Uterus (tissue), 2 donors: Measurements from ENCODE around the gene TEX55.
"Not testable (repeated sequence)": the region's sequence is repeated elsewhere in the genome, so short reads cannot be mapped to it uniquely, and the experiment has no call there.

ENCODE experiments used
- POLR2A ChIP-seq, 2 donors: fragments of 450-650 bp; IDR thresholded peaks; one replicate each; pipeline ENCODE4 v1.6.1; 2016; ENCODE audit warnings: antibody characterized with exemption in 2 of 2, mild to moderate bottlenecking in 1 of 2, moderate library complexity in 1 of 2
- TF ChIP-seq, protein P1 (sequence below), 4 experiments: fragments of 200-600 bp in 2 of 4; fragments of 450-650 bp in 2 of 4; sonication (generic) in 2 of 4; IDR thresholded peaks; one replicate each; pipeline ENCODE4 v1.5.1; 2016 to 2019; ENCODE audit warnings: antibody characterized with exemption in 4 of 4, mild to moderate bottlenecking in 2 of 4, moderate library complexity in 1 of 4

DNA sequence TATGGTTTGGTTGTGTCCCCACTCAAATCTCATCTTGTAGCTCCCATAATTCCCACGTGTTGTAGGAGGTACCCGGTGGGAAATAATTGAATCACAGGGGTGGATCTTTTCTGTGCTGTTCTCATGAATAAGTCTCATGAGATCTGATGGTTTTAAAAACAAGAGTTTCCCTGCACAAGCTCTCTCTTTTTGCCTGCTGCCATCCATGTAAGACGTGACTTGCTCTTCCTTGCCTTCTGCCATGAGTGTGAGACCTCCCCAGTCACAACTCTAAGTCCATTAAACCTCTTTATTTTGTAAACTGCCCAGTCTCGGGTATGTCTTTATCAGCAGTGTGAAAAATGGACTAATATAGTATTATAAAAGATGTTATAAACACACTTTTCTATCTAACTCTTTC lies 6.6 kb upstream of the TEX55 start:
- TF ChIP-seq, protein P1, sequence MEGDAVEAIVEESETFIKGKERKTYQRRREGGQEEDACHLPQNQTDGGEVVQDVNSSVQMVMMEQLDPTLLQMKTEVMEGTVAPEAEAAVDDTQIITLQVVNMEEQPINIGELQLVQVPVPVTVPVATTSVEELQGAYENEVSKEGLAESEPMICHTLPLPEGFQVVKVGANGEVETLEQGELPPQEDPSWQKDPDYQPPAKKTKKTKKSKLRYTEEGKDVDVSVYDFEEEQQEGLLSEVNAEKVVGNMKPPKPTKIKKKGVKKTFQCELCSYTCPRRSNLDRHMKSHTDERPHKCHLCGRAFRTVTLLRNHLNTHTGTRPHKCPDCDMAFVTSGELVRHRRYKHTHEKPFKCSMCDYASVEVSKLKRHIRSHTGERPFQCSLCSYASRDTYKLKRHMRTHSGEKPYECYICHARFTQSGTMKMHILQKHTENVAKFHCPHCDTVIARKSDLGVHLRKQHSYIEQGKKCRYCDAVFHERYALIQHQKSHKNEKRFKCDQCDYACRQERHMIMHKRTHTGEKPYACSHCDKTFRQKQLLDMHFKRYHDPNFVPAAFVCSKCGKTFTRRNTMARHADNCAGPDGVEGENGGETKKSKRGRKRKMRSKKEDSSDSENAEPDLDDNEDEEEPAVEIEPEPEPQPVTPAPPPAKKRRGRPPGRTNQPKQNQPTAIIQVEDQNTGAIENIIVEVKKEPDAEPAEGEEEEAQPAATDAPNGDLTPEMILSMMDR (IDR thresholded peaks at IDR 0.05): not testable (repeated sequence)
- TF ChIP-seq POLR2A (IDR thresholded peaks at IDR 0.05): not testable (repeated sequence)
